GM12878 (cell line): ENCODE results near the gene TMEM11. TPM values are rescaled to one million over a fixed set of nuclear protein-coding genes. Genes with fewer than 3 reads are reported as not detected.

ENCODE experiments used
- ATAC-seq: fragments of 200-7000 bp; cut with Tn5 transposase; 3 replicates; pipeline ENCODE4 v1.9.1; 2020; ENCODE audit warnings: mild to moderate bottlenecking, moderate library complexity
- BruUV-seq: library from RNA; stranded (reverse); fragments of 400-500 nt; replicated peaks from 2 replicates; lab custom pipeline; 2021; lab: Mats Ljungman, UMichigan
- CTCF ChIA-PET: fragments of 300-600 bp; sonication (Branson Sonifier 250); formaldehyde crosslinking; extraction: SDS; loops from one replicate; lab custom pipeline; 2021; ENCODE audit warnings: inconsistent platforms; lab: Yijun Ruan, JAX
- POLR2A ChIA-PET: fragments of 350-600 bp; formaldehyde crosslinking; extraction: SDS; loops from one replicate; lab custom pipeline; 2021; ENCODE audit warnings: inconsistent platforms; lab: Charles Lee
- RAD21 ChIA-PET: fragments of 300-600 bp; sonication (Branson Sonifier 250); formaldehyde crosslinking; loops from one replicate; lab custom pipeline; 2023; ENCODE audit warnings: antibody characterized with exemption; ENCODE audit not compliant: unreplicated experiment; lab: Charles Lee
- SMC1A ChIA-PET: fragments of 300-600 bp; sonication (Branson Sonifier 250); formaldehyde crosslinking; loops from one replicate; lab custom pipeline; 2023; ENCODE audit not compliant: unreplicated experiment, uncharacterized antibody; lab: Charles Lee
- DNase-seq: peaks from one replicate; pipeline ENCODE4 v3.0.0-alpha.2; 2011; ENCODE audit warnings: low read depth, low spot score
- FAIRE-seq: peaks from 3 replicates; lab custom pipeline; 2011; peaks lifted over from hg19 to GRCh38; lab: Jason Lieb, UNC
- H2AFZ ChIP-seq: 2 replicates; pipeline ENCODE4 v1.6.0; 2011; ENCODE audit warnings: low read depth, low read length, control low read depth; ENCODE audit not compliant: control insufficient read depth
- H3K27ac ChIP-seq: 2 replicates; pipeline ENCODE4 v1.5.1; 2011; ENCODE audit warnings: control low read depth; ENCODE audit not compliant: control insufficient read depth, insufficient read depth
- H3K27me3 ChIP-seq, 2 experiments: replicated peaks in 1 of 2; 2 replicates each; pipeline versions ENCODE4 v1.6.0 to v1.6.1; 2011; ENCODE audit warnings: low read length in 1 of 2; ENCODE audit not compliant: control insufficient read depth in 2 of 2, insufficient read depth in 2 of 2
- H3K36me3 ChIP-seq, 2 experiments: 2 replicates each; pipeline ENCODE4 v1.5.1; 2011; ENCODE audit warnings: low read length in 1 of 2; ENCODE audit not compliant: control insufficient read depth in 2 of 2, insufficient read depth in 2 of 2
- H3K4me1 ChIP-seq: 2 replicates; pipeline ENCODE4 v1.6.1; 2011; ENCODE audit warnings: mild to moderate bottlenecking, low read length, moderate library complexity, mixed read lengths; ENCODE audit not compliant: control insufficient read depth, insufficient read depth
- H3K4me2 ChIP-seq: 2 replicates; pipeline ENCODE4 v1.6.0; 2011; ENCODE audit warnings: control low read depth; ENCODE audit not compliant: control insufficient read depth, insufficient read depth
- H3K4me3 ChIP-seq: fragments of 200-600 bp; sonication (generic); 2 replicates; pipeline ENCODE4 v1.5.1; 2016
- H3K79me2 ChIP-seq: 2 replicates; pipeline ENCODE4 v1.6.0; 2011; ENCODE audit warnings: low read length; ENCODE audit not compliant: control insufficient read depth, insufficient read depth
- H3K9ac ChIP-seq: 2 replicates; pipeline ENCODE4 v1.8.0; 2011; ENCODE audit warnings: low read length, control low read depth, mixed read lengths; ENCODE audit not compliant: control insufficient read depth, insufficient read depth
- H3K9me3 ChIP-seq: replicated peaks from 3 replicates; pipeline ENCODE4 v1.5.1; 2011; ENCODE audit warnings: mild to moderate bottlenecking, low read length; ENCODE audit not compliant: control insufficient read depth, insufficient read depth
- H4K20me1 ChIP-seq: 2 replicates; pipeline ENCODE4 v1.6.0; 2011; ENCODE audit not compliant: control insufficient read depth, insufficient read depth
- RAD21 ChIP-seq: IDR thresholded peaks from 2 replicates; pipeline ENCODE4 v1.6.1; 2011; ENCODE audit warnings: mild to moderate bottlenecking, low read depth, low read length, moderate library complexity; ENCODE audit not compliant: insufficient read depth
- WGBS: methylation state at CpG from one replicate; pipeline ENCODE4 v1.1.6; 2016; ENCODE audit warnings: low lambda C conversion rate; ENCODE audit not compliant: insufficient replicate concordance, insufficient coverage; ENCODE audit errors: missing lambda C conversion rate; 5-methylcytosine and 5-hydroxymethylcytosine counted together
- in situ Hi-C: fragments of 300-500 bp; cut with MboI; formaldehyde crosslinking; loops from 9 replicates; pipeline ENCODE4 v1.14.3; 2018; ENCODE audit warnings: mixed read lengths
- intact Hi-C: fragments of 100-400 bp; cut with micrococcal nuclease; formaldehyde crosslinking; loops from one replicate; pipeline ENCODE4 v1.14.2; 2022; ENCODE audit not compliant: unreplicated experiment
- polyA plus RNA-seq, 11 experiments: library from polyadenylated mRNA; depleted of rRNA in 4 of 11; unstranded in 6 of 11; stranded (reverse) in 5 of 11; fragments of >200 nt; fragmentation: Nextera tagmentation in 4 of 11; fragmentation: Illumina TruSeq in 1 of 11; extraction: Ambion mirVana in 4 of 11; extraction: Trizol in 1 of 11; gene quantifications; 1 replicate in 1 of 11; 2 replicates in 10 of 11; pipeline versions ENCODE4 v1.2.1 to v1.2.3, GENCODE V29; 2011 to 2016; ENCODE audit warnings: inconsistent platforms in 2 of 11, missing spikeins in 2 of 11, low read depth in 1 of 11
- total RNA-seq, 4 experiments: library from RNA; depleted of rRNA in 3 of 4; stranded (reverse); fragments of >200 nt in 3 of 4; fragmentation: Illumina TruSeq in 1 of 4; extraction: Trizol in 1 of 4; gene quantifications; 2 replicates each; pipeline versions ENCODE4 v1.2.1 to v1.2.3, GENCODE V29; 2013 to 2021
- TF ChIP-seq, protein P1 (sequence below): fragments of 450-650 bp; IDR thresholded peaks from 2 replicates; pipeline ENCODE4 v1.6.1; 2017; ENCODE audit warnings: antibody characterized with exemption, mild to moderate bottlenecking, moderate library complexity
- TF ChIP-seq, protein P2 (sequence below), 3 experiments: IDR thresholded peaks in 2 of 3; conservative IDR thresholded peaks in 1 of 3; 2 replicates each; pipeline ENCODE4 v1.5.1; 2011; ENCODE audit warnings: low read depth in 3 of 3, low read length in 3 of 3, mild to moderate bottlenecking in 3 of 3, control low read depth in 2 of 3, moderate library complexity in 2 of 3, inconsistent platforms in 1 of 3, mixed read lengths in 1 of 3; ENCODE audit not compliant: control insufficient read depth in 2 of 3, insufficient read depth in 1 of 3; ENCODE audit errors: extremely low read depth in 1 of 3

TMEM11 gene
- total and polyA plus RNA-seq, 10 of the 15 experiments (the other 5 are each of a cell fraction or from before 2014, with no cell fraction given): 14.4 to 63.4 (median 27.2) TPM

DNA sequence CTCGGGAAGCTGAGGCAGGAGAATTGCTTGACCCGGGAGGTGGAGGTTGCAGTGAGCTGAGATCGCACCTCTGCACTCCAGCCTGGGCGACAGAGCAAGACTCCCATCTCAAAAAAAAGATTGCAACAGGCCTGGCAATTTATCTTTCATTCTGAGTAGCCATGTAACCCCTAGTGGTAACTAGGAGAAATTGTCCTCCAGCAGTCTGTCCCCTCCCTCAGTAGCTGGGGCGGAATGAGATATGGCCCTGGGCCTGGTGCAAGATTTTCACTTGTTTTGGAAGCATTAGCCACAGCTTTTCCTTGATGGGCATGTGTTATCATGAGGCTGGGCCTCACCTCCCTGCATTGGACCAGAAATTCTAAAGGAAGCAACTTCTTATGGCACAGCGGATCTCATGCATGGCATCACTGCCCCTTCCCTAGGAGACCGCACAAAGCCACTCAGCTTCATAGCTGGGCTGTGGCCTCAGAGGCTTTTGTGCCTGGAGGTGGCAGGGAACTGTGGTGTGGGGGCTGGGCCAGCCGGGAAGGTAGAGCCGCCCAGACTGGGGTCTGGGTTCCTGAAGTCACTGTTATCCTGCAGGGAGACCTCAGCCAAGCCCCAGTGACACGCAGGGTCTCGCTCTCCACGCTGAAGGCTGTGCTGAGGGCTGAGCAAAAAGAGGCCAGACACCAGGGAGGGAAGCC lies 25.9 kb upstream of the TMEM11 start:
- WGBS: 49% methylated on average over 12 of the region's 12 CpGs
- intact Hi-C loops: no loop called here
- in situ Hi-C loops: no loop called here
- BruUV-seq: no TSS peak
- Histone ChIP-seq H2AFZ (no peak overlapping the region), H3K27me3 (no peaks in the 10 kb centered on the region), H3K79me2 (no peaks in the 10 kb centered on the region), H4K20me1 (no peaks in the 10 kb centered on the region), H3K9ac (no peak overlapping the region), H3K27ac (no peak overlapping the region), H3K4me2 (no peak overlapping the region), H3K4me3 (no peak overlapping the region), H3K36me3 (no peaks in the 10 kb centered on the region), H3K9me3 (no peaks in the 10 kb centered on the region), H3K4me1 (no peaks in the 10 kb centered on the region)
- TF ChIP-seq, protein P1, sequence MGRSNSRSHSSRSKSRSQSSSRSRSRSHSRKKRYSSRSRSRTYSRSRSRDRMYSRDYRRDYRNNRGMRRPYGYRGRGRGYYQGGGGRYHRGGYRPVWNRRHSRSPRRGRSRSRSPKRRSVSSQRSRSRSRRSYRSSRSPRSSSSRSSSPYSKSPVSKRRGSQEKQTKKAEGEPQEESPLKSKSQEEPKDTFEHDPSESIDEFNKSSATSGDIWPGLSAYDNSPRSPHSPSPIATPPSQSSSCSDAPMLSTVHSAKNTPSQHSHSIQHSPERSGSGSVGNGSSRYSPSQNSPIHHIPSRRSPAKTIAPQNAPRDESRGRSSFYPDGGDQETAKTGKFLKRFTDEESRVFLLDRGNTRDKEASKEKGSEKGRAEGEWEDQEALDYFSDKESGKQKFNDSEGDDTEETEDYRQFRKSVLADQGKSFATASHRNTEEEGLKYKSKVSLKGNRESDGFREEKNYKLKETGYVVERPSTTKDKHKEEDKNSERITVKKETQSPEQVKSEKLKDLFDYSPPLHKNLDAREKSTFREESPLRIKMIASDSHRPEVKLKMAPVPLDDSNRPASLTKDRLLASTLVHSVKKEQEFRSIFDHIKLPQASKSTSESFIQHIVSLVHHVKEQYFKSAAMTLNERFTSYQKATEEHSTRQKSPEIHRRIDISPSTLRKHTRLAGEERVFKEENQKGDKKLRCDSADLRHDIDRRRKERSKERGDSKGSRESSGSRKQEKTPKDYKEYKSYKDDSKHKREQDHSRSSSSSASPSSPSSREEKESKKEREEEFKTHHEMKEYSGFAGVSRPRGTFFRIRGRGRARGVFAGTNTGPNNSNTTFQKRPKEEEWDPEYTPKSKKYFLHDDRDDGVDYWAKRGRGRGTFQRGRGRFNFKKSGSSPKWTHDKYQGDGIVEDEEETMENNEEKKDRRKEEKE: no peak
- TF ChIP-seq, protein P2, sequence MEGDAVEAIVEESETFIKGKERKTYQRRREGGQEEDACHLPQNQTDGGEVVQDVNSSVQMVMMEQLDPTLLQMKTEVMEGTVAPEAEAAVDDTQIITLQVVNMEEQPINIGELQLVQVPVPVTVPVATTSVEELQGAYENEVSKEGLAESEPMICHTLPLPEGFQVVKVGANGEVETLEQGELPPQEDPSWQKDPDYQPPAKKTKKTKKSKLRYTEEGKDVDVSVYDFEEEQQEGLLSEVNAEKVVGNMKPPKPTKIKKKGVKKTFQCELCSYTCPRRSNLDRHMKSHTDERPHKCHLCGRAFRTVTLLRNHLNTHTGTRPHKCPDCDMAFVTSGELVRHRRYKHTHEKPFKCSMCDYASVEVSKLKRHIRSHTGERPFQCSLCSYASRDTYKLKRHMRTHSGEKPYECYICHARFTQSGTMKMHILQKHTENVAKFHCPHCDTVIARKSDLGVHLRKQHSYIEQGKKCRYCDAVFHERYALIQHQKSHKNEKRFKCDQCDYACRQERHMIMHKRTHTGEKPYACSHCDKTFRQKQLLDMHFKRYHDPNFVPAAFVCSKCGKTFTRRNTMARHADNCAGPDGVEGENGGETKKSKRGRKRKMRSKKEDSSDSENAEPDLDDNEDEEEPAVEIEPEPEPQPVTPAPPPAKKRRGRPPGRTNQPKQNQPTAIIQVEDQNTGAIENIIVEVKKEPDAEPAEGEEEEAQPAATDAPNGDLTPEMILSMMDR (IDR thresholded peaks at IDR 0.05 in 2 of 3, conservative IDR thresholded peaks at IDR 0.05 in 1 of 3; ENCODE audit: control insufficient read depth in 2 of 3, extremely low read depth in 1 of 3, insufficient read depth in 1 of 3, low read depth in 3 of 3, low read length in 3 of 3): peak; percentile 34 to 47 (median 44)
- peak; percentile 48 for TF ChIP-seq RAD21
- ChIA-PET POLR2A (no interaction called here), SMC1A (interaction anchor here (1.7 kb wide), 1 partner anchor 120 kb away, joined by 4 read pairs; no protein-coding TSS in a partner anchor), CTCF (interaction anchor here (0.7 to 1.8 kb wide), 5 partner anchors 24 to 111 kb away, joined by 3 to 5 read pairs (median 3); no protein-coding TSS in a partner anchor), RAD21 (interaction anchor here (0.6 kb wide), 1 partner anchor 102 kb away, joined by 4 read pairs; no protein-coding TSS in a partner anchor)
- FAIRE-seq (peak; percentile 56), ATAC-seq (peak; percentile 89), DNase-seq (no peak)
